AG10803 (cell line): ENCODE results near the gene VPS35L.

Source experiments
- DNase-seq: peaks from one replicate; pipeline ENCODE4 v3.0.0; 2010; ENCODE audit warnings: low read depth
- H3K4me3 ChIP-seq: 2 replicates; pipeline ENCODE4 v1.5.1; 2011; ENCODE audit warnings: mild to moderate bottlenecking, low read length, control low read depth
- TF ChIP-seq, protein P1 (sequence below): conservative IDR thresholded peaks from 2 replicates; pipeline ENCODE4 v1.5.1; 2011; ENCODE audit warnings: mild to moderate bottlenecking, low read length, control low read depth, inconsistent platforms

VPS35L gene

DNA sequence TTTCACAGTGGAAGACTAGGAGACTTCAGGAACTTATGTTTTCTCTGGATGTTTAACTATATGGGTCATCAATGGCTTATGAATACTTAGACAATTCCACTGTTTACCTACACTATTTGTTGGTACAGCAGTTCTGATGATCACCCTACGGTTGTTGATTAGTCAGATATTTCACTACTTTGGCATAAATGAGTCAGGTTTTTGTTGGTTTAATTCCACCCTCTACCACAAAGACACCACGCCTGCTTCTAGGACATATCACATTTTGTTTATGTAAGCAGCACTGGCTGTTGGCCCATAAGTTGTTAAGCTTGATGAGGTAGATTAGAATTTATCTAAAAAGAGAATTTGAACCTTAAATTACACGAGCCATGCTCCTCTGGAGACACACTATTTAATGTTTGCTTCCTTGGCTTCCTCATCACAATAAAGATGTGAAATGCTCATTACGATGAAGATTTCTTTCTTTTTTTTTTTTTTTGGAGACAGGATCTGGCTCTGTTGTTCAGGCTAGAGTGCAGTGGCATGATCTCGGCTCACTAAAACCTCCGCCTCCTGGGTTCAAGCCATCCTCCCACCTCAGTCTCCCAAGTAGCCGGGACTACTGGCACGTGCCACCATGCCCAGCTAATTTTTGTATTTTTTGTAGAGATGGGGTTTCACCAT, 37.9 kb upstream of the VPS35L start:
- peak; percentile 16 for DNase-seq
- TF ChIP-seq, protein P1, sequence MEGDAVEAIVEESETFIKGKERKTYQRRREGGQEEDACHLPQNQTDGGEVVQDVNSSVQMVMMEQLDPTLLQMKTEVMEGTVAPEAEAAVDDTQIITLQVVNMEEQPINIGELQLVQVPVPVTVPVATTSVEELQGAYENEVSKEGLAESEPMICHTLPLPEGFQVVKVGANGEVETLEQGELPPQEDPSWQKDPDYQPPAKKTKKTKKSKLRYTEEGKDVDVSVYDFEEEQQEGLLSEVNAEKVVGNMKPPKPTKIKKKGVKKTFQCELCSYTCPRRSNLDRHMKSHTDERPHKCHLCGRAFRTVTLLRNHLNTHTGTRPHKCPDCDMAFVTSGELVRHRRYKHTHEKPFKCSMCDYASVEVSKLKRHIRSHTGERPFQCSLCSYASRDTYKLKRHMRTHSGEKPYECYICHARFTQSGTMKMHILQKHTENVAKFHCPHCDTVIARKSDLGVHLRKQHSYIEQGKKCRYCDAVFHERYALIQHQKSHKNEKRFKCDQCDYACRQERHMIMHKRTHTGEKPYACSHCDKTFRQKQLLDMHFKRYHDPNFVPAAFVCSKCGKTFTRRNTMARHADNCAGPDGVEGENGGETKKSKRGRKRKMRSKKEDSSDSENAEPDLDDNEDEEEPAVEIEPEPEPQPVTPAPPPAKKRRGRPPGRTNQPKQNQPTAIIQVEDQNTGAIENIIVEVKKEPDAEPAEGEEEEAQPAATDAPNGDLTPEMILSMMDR: no peak
- H3K4me3 ChIP-seq: no peak overlapping the region

DNA sequence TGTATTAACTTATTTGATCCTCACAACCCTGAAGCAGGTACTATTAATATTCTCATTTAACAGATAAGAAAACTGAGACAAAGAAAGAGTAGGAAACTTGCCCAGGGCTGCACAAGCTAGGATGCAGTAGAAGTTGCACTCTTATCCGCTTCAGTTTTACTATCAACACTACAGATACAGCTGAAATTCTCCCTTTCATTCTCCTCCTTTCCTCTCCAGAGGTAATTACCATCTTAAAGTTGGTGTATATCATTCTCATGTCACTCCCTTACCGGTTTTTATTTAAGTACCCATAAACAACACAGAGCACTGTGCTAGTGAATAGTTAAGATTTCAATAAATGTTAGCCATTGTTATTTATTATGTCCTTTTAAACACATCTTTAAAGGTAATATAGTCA, 37.1 kb upstream of the VPS35L start:
- TF ChIP-seq, protein P1: no peak
- H3K4me3 ChIP-seq: no peak overlapping the region
- no peak for DNase-seq

DNA sequence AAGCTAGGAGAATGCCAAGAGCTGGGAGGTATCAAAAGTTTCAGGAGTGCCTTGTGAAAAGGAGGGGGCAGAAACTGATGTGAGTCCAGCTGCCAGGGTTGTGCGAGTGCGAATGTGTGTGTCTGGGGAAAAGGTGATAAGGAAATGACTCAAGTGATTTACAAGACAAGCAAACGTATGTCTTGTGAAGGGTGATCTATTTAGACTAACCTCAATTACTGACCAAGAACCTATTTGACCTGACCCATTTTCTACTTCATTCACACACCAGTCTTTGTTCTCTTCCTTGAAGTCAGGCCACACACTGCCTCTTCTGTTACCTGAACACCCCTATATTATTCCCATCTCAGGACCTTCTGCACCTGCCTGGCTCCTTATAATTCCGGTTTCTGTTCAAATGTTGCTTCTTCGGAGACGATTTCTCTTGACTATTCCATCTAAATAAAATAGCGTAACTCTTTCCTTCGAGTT, 34.6 kb upstream of the VPS35L start:
- TF ChIP-seq, protein P1: no peak
- DNase-seq: no peak
- H3K4me3 ChIP-seq: peak overlapping the region; percentile 89

DNA sequence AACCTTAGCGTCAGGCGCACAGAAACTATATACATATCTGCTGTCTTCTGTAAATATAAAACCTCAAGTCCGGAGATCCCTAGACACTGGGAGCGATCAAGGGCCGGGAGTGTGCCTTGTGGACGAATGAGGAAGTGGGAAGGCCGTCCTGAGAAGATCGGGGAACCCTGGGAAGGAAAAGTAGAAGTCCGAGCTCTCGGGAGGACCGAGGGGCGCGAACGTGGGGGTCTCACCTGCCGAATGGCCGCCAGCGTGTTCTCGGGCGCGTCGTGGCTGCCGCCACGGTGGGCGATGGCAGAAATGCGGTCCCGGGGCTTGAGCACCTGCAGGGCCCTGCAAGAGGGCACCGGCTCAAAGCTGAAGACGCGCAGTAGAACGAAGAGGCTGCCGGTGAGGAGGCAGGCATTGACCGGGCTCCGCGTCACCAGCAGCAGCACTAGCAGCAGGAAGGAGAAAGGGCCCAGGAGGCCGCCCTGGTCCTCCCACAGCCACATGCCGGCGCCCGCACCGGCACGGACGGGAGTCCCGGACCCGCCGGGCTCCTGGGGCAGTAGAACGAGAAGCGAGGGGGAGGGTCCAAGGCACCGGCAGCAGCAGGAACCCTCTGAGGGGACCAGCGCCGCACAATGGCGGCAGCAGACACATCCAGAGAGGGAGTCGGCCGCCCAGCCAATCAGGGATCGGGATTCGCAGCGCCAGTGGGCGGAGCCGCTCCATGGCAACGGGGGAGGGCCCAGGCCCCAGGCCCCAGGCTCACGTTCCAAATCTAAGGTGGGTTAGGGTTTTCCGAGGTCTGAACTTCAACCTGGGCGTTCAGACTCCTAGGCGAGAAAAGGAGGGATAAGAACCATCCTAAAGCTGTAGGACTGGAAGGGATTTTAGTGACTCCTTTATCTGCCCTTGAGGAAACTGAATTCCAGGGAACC, 33.8 kb upstream of the VPS35L start, which contains the start of gene GDE1:
TSS of gene GDE1 (minus strand) at position 628 of the 926 bp plus-strand sequence. CDS start at position 494, 134 bp downstream.
- H3K4me3 ChIP-seq: peak within 1 kb of the TSS; percentile 89
- DNase-seq: peak; percentile 83
- TF ChIP-seq, protein P1: peak; percentile 49

DNA sequence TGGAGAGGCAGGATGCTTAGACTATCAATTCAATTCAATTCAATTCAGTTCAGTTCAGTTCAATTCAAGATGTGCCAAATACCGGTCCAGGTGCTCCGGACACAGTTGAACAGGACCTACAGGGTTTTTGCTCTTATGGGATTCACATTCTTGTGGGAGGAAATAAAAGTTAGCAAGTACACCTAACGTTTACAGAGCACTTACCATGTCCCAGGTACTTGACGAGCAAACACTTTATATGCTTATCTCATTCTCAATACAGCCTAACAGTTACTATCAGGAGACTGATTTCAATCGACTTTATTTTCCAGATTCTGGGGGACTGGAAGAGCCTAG, 33.1 kb upstream of the VPS35L start:
- TF ChIP-seq, protein P1: no peak
- no peak overlapping the region; the same call in 1 of the 2 replicates for H3K4me3 ChIP-seq
- DNase-seq: no peak

DNA sequence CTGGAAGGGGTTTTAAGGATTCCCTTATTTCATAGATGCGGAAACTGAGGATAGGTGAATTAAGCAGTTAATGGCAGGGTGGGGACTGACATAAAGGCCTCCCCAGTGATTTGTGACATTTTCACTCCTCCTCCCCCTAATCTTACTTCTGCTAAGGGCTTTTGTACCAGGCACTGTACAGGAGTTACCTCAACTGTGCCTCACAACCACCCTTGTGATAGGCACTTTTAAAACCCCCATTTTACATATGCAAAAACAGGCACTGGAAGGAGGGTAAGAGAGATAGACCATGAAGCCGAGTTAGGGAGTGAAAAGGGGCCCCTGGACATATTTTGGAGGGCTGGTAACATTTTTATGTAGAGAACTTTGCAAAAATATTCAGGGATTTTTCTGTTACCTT, 32.7 kb upstream of the VPS35L start:
- DNase-seq: no peak
- TF ChIP-seq, protein P1: no peak
- H3K4me3 ChIP-seq: no peak overlapping the region

DNA sequence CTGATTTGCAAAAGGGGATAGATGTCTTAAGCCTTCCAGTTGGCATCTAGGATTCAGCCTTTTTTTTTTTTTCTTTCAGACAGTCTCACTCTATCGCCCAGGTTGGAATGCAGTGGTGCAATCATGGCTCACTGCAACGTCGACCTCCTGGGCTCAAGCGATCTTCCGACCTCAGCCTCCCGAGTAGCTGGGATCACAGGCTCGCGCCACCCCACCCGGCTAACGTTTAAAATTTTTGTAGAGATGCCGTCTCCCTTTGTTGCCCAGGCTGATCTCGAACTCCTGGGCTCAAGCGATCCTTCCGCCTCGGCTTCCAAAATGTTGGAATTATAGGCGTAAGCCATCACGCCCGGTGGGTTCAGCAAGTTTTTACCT, 32.3 kb upstream of the VPS35L start:
- TF ChIP-seq, protein P1: no peak
- DNase-seq: no peak
- H3K4me3 ChIP-seq: no peak overlapping the region
